ENCODE measurements around the gene SLC25A19. TPM values are rescaled to one million over a fixed set of nuclear protein-coding genes. Genes with fewer than 3 reads are reported as not detected.

Gene SLC25A19
- total and polyA plus RNA-seq, 2 of the 8 experiments (the other 6 are each of a cell fraction or from before 2014, with no cell fraction given) = 28.6 to 32.6 TPM

DNA sequence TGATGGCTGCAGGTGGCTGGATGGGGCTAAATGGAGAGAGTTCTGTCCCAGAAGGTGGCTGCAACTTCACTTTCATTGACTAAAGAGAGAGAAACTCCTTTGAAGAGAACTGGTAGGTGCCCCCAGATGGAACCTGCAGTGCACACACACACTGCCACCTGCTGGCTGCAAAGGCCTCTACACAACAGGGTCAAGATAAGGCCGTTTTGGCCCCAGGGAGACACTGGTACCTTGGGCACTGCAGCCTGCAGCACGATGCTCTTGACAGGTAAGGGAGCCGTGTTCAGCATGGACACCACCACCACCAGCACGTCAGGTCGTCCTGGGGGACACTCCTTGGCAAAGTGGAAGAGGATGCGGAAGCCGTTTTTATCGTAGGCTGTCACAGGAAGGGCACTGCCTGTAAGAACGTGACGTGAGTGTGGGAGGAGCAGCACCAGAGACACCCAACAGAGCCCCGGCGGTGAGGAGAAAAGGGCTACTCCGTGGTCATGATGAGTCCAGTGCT lies 50.5 kb downstream of the SLC25A19 start:
- H3K4me2 ChIP-seq (ENCODE audit: insufficient read depth in 1 of 2, low read depth in 2 of 2, low read length in 2 of 2) = no peak overlapping the region
- H3K4me3 ChIP-seq (ENCODE audit: extremely low read depth in 1 of 4, insufficient read depth in 2 of 4, low read depth in 3 of 4, low read length in 4 of 4) = no peak overlapping the region
- no peak overlapping the region for H3K56ac ChIP-seq (replicated peaks; ENCODE audit: insufficient read length, low read depth, low read length)
- H3K18ac ChIP-seq (ENCODE audit: extremely low read depth, low read length) = no peak overlapping the region
- H2BK20ac ChIP-seq (ENCODE audit: low read length) = no peak overlapping the region
- no peak overlapping the region for H3K14ac ChIP-seq (ENCODE audit: insufficient read length)
- H4K91ac ChIP-seq (replicated peaks; ENCODE audit: insufficient read length, low read length) = no peak overlapping the region
- no peak overlapping the region for H2BK120ac ChIP-seq (replicated peaks; ENCODE audit: low read depth, low read length)
- no peak overlapping the region for H2BK15ac ChIP-seq (ENCODE audit: low read length)
- WGBS, 2 experiments (ENCODE audit: extremely low coverage in 1 of 2, insufficient coverage in 1 of 2, insufficient read length in 1 of 2, insufficient replicate concordance in 2 of 2, low coverage in 1 of 2, low lambda C conversion rate in 2 of 2, missing lambda C conversion rate in 1 of 2) = 83% methylated on average over 13 of the region's 13 CpGs; no CpG with 5 or more reads in 1 of the 2 experiments
- H2BK12ac ChIP-seq (ENCODE audit: low read depth, low read length) = no peak overlapping the region
- FAIRE-seq (peak; percentile 7), DNase-seq (ENCODE audit: low read depth in 1 of 2, low spot score in 2 of 2) (peak in 1 of 2 experiments; percentile 72)
- H3K9me3 ChIP-seq (ENCODE audit: insufficient read depth in 2 of 2, low read depth in 1 of 2, low read length in 1 of 2) = no peaks in the 10 kb centered on the region
- H3K9ac ChIP-seq (replicated peaks in 1 of 4; ENCODE audit: extremely low read depth in 1 of 4, low read depth in 3 of 4, low read length in 3 of 4) = no peak overlapping the region
- H3K23ac ChIP-seq (ENCODE audit: insufficient read length) = no peak overlapping the region
- H2BK5ac ChIP-seq (ENCODE audit: low read depth, low read length) = no peak overlapping the region
- no peak overlapping the region for H3K27ac ChIP-seq (ENCODE audit: low read depth, low read length)
- H3K4ac ChIP-seq (replicated peaks; ENCODE audit: insufficient read length, low read depth, low read length) = no peak overlapping the region
- no peak overlapping the region for H4K8ac ChIP-seq (ENCODE audit: extremely low read depth, insufficient read depth, low read length)
- peaks cover 14 to 29% of the 10 kb centered on the region in 2 experiments for H4K20me1 ChIP-seq (replicated peaks in 1 of 2; ENCODE audit: control insufficient read depth in 1 of 2, insufficient read depth in 2 of 2, low read length in 2 of 2)
- ChIA-PET POLR2A (ENCODE audit: partially characterized antibody) (interaction anchor here (0.6 to 6.3 kb wide), 8 partner anchors 10 to 193 kb away, joined by 3 to 53 read pairs (median 4); partner anchors contain the start of gene MIF4GD), CTCF (ENCODE audit: partially characterized antibody) (interaction anchor here (0.6 to 16.5 kb wide), 22 partner anchors 9 to 186 kb away, joined by 3 to 369 read pairs (median 6); partner anchors contain the start of genes GGA3, MIF4GD, MRPS7 and NT5C)
- no peak overlapping the region for H2AK5ac ChIP-seq (ENCODE audit: low read depth, low read length)
- peaks cover 37 to 72% (median 66%) of the 10 kb centered on the region in 4 experiments for H3K36me3 ChIP-seq (ENCODE audit: control insufficient read depth in 2 of 4, insufficient read depth in 4 of 4, low read length in 3 of 4)
- H3K23me2 ChIP-seq (ENCODE audit: low read depth, low read length) = no peaks in the 10 kb centered on the region
- no peak overlapping the region for H4K5ac ChIP-seq (ENCODE audit: insufficient read length, low read depth, low read length)
- no peaks in the 10 kb centered on the region for H3K27me3 ChIP-seq (replicated peaks in 1 of 4; ENCODE audit: control insufficient read depth in 3 of 4, extremely low read depth in 1 of 4, insufficient read depth in 3 of 4, low read length in 3 of 4)
- H3K79me1 ChIP-seq (ENCODE audit: low read depth, low read length) = no peaks in the 10 kb centered on the region
- H3K4me1 ChIP-seq (replicated peaks in 1 of 4; ENCODE audit: control insufficient read depth in 3 of 4, insufficient read depth in 4 of 4, low read length in 3 of 4) = peaks cover 0 to 4% (median 0%) of the 10 kb centered on the region in 4 experiments; a peak in 3 of 7 replicates
- no peaks in the 10 kb centered on the region for H3K79me2 ChIP-seq (ENCODE audit: control insufficient read depth in 1 of 2, insufficient read depth in 2 of 2, low read length in 2 of 2)
- H2AFZ ChIP-seq (ENCODE audit: low read length) = no peak overlapping the region
- no peak for TF ChIP-seq EZH2 (IDR thresholded peaks at IDR 0.05; ENCODE audit: low read depth, low read length, severe bottlenecking)
- TF ChIP-seq RAD21 (IDR thresholded peaks at IDR 0.05 in 1 of 2, conservative IDR thresholded peaks at IDR 0.05 in 1 of 2; ENCODE audit: low read depth in 2 of 2, low read length in 2 of 2) = peak; percentile 41 to 59
- TF ChIP-seq HDAC2 (IDR thresholded peaks at IDR 0.05; ENCODE audit: borderline replicate concordance in 1 of 2, low read depth in 2 of 2, low read length in 2 of 2) = no peak
- no peak for TF ChIP-seq FOSL1 (IDR thresholded peaks at IDR 0.05; ENCODE audit: insufficient read depth, low read depth, low read length)
- 0 out of 2 replicates have a peak, but pooled peaks have one; percentile 48 for TF ChIP-seq RXRA (IDR thresholded peaks at IDR 0.05; ENCODE audit: insufficient read depth, low read depth, low read length)
- TF ChIP-seq, protein P1, sequence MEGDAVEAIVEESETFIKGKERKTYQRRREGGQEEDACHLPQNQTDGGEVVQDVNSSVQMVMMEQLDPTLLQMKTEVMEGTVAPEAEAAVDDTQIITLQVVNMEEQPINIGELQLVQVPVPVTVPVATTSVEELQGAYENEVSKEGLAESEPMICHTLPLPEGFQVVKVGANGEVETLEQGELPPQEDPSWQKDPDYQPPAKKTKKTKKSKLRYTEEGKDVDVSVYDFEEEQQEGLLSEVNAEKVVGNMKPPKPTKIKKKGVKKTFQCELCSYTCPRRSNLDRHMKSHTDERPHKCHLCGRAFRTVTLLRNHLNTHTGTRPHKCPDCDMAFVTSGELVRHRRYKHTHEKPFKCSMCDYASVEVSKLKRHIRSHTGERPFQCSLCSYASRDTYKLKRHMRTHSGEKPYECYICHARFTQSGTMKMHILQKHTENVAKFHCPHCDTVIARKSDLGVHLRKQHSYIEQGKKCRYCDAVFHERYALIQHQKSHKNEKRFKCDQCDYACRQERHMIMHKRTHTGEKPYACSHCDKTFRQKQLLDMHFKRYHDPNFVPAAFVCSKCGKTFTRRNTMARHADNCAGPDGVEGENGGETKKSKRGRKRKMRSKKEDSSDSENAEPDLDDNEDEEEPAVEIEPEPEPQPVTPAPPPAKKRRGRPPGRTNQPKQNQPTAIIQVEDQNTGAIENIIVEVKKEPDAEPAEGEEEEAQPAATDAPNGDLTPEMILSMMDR (IDR thresholded peaks at IDR 0.05; ENCODE audit: control extremely low read depth in 1 of 3, insufficient read depth in 1 of 3, low read depth in 1 of 3, low read length in 3 of 3) = peak; percentile 83 to 96 (median 94)
- no peak for TF ChIP-seq POU5F1 (IDR thresholded peaks at IDR 0.05; ENCODE audit: low read depth, low read length)
- TF ChIP-seq TEAD4 (IDR thresholded peaks at IDR 0.05; ENCODE audit: low read depth, low read length) = no peak
